Measurements from ENCODE around the gene IMPG1. TPM values are rescaled to one million over a fixed set of nuclear protein-coding genes. Genes with fewer than 3 reads are reported as not detected.

IMPG1 gene
- total and polyA plus RNA-seq, 10 of the 15 experiments (the other 5 are each of a cell fraction or from before 2014, with no cell fraction given): not detected

DNA sequence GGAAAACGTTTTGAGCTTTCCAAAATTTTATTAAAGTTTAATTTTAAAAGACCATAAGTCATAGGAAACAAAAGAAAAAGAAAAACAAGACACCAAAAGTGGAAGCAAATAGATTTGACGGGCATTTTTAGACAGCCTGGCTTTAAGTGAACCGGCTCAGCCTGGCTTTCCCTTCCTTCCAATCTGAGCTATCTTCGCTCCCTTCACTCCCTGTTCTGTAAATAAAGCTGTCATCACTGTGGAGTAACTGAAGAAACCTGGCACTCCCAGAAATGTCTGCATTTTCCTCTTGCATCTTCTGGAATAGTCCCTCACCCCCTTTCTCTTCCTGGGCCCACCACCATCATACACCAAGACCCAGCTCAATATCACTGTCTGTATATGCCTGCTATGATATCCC, 131.9 kb downstream of the IMPG1 start:
- H3K4me3 ChIP-seq: no peak overlapping the region
- H2AFZ ChIP-seq (ENCODE audit: control insufficient read depth, low read depth, low read length): no peak overlapping the region
- DNase-seq (ENCODE audit: low read depth, low spot score) (no peak), FAIRE-seq (no peak), ATAC-seq (no peak)
- H3K9me3 ChIP-seq (replicated peaks; ENCODE audit: control insufficient read depth, insufficient read depth, low read length): no peaks in the 10 kb centered on the region
- H3K4me1 ChIP-seq (ENCODE audit: control insufficient read depth, insufficient read depth, low read length): no peaks in the 10 kb centered on the region
- no peaks in the 10 kb centered on the region for H3K27me3 ChIP-seq (replicated peaks in 1 of 2; ENCODE audit: control insufficient read depth in 2 of 2, insufficient read depth in 2 of 2, low read length in 1 of 2)
- H4K20me1 ChIP-seq (ENCODE audit: control insufficient read depth, insufficient read depth): no peaks in the 10 kb centered on the region
- in situ Hi-C loops (cut with MboI) (loop anchor here (25.0 kb wide), 1 partner anchor 922 kb away; no protein-coding TSS in a partner anchor), intact Hi-C loops (cut with micrococcal nuclease; ENCODE audit: unreplicated experiment) (no loop called here)
- ChIA-PET SMC1A (ENCODE audit: uncharacterized antibody, unreplicated experiment) (interaction anchor here (1.5 to 2.6 kb wide), 2 partner anchors 11 to 13 kb away, joined by 3 to 8 read pairs; no protein-coding TSS in a partner anchor), RAD21 (ENCODE audit: unreplicated experiment) (interaction anchor here (0.8 to 0.9 kb wide), 2 partner anchors 8 to 41 kb away, joined by 3 read pairs; no protein-coding TSS in a partner anchor), POLR2A (no interaction called here), CTCF (interaction anchor here (3.1 to 8.0 kb wide), 2 partner anchors 7 to 47 kb away, joined by 13 to 62 read pairs; no protein-coding TSS in a partner anchor)
- 43% methylated on average over 4 of the region's 4 CpGs for WGBS (ENCODE audit: insufficient coverage, insufficient replicate concordance, low lambda C conversion rate, missing lambda C conversion rate)
- H3K79me2 ChIP-seq (ENCODE audit: control insufficient read depth, insufficient read depth, low read length): no peaks in the 10 kb centered on the region
- H3K9ac ChIP-seq (ENCODE audit: control insufficient read depth, insufficient read depth, low read length): no peak overlapping the region
- no peak overlapping the region for H3K4me2 ChIP-seq (ENCODE audit: control insufficient read depth, insufficient read depth)
- no peak overlapping the region for H3K27ac ChIP-seq (ENCODE audit: control insufficient read depth, insufficient read depth)
- H3K36me3 ChIP-seq (ENCODE audit: control insufficient read depth in 2 of 2, insufficient read depth in 2 of 2, low read length in 1 of 2): no peaks in the 10 kb centered on the region
- no TSS peak for BruUV-seq (replicated peaks)
- no peak for TF ChIP-seq PAX8 (IDR thresholded peaks at IDR 0.05)
- TF ChIP-seq, protein P1, sequence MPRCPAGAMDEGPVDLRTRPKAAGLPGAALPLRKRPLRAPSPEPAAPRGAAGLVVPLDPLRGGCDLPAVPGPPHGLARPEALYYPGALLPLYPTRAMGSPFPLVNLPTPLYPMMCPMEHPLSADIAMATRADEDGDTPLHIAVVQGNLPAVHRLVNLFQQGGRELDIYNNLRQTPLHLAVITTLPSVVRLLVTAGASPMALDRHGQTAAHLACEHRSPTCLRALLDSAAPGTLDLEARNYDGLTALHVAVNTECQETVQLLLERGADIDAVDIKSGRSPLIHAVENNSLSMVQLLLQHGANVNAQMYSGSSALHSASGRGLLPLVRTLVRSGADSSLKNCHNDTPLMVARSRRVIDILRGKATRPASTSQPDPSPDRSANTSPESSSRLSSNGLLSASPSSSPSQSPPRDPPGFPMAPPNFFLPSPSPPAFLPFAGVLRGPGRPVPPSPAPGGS (IDR thresholded peaks at IDR 0.05; ENCODE audit: borderline replicate concordance, insufficient read depth, low read depth, low read length, poor library complexity, severe bottlenecking): no peak
- TF ChIP-seq, protein P2, sequence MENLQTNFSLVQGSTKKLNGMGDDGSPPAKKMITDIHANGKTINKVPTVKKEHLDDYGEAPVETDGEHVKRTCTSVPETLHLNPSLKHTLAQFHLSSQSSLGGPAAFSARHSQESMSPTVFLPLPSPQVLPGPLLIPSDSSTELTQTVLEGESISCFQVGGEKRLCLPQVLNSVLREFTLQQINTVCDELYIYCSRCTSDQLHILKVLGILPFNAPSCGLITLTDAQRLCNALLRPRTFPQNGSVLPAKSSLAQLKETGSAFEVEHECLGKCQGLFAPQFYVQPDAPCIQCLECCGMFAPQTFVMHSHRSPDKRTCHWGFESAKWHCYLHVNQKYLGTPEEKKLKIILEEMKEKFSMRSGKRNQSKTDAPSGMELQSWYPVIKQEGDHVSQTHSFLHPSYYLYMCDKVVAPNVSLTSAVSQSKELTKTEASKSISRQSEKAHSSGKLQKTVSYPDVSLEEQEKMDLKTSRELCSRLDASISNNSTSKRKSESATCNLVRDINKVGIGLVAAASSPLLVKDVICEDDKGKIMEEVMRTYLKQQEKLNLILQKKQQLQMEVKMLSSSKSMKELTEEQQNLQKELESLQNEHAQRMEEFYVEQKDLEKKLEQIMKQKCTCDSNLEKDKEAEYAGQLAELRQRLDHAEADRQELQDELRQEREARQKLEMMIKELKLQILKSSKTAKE (IDR thresholded peaks at IDR 0.05; ENCODE audit: low read depth, poor library complexity, severe bottlenecking): no peak
- TF ChIP-seq NFXL1 (IDR thresholded peaks at IDR 0.05; ENCODE audit: borderline replicate concordance): no peak
- no peak for TF ChIP-seq SMAD1 (IDR thresholded peaks at IDR 0.05; ENCODE audit: low read depth, partially characterized antibody)
- TF ChIP-seq TARDBP (IDR thresholded peaks at IDR 0.05; ENCODE audit: borderline replicate concordance): no peak
- TF ChIP-seq HCFC1 (IDR thresholded peaks at IDR 0.05; ENCODE audit: low read length): no peak
- TF ChIP-seq BRCA1 (IDR thresholded peaks at IDR 0.05; ENCODE audit: low read depth, low read length): no peak
- TF ChIP-seq, protein P3, sequence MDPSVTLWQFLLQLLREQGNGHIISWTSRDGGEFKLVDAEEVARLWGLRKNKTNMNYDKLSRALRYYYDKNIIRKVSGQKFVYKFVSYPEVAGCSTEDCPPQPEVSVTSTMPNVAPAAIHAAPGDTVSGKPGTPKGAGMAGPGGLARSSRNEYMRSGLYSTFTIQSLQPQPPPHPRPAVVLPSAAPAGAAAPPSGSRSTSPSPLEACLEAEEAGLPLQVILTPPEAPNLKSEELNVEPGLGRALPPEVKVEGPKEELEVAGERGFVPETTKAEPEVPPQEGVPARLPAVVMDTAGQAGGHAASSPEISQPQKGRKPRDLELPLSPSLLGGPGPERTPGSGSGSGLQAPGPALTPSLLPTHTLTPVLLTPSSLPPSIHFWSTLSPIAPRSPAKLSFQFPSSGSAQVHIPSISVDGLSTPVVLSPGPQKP (IDR thresholded peaks at IDR 0.05; ENCODE audit: low read depth, low read length): no peak
- no peak for TF ChIP-seq MYB (IDR thresholded peaks at IDR 0.05; ENCODE audit: borderline replicate concordance, low read depth, low read length)
- no peak for TF ChIP-seq DPF2 (IDR thresholded peaks at IDR 0.05)
- TF ChIP-seq TAF1 (IDR thresholded peaks at IDR 0.05; ENCODE audit: borderline replicate concordance, low read depth, low read length): no peak
- no peak for TF ChIP-seq ZNF217 (IDR thresholded peaks at IDR 0.05)
- TF ChIP-seq CHD4 (IDR thresholded peaks at IDR 0.05): no peak
- TF ChIP-seq, protein P4, sequence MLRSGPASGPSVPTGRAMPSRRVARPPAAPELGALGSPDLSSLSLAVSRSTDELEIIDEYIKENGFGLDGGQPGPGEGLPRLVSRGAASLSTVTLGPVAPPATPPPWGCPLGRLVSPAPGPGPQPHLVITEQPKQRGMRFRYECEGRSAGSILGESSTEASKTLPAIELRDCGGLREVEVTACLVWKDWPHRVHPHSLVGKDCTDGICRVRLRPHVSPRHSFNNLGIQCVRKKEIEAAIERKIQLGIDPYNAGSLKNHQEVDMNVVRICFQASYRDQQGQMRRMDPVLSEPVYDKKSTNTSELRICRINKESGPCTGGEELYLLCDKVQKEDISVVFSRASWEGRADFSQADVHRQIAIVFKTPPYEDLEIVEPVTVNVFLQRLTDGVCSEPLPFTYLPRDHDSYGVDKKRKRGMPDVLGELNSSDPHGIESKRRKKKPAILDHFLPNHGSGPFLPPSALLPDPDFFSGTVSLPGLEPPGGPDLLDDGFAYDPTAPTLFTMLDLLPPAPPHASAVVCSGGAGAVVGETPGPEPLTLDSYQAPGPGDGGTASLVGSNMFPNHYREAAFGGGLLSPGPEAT (IDR thresholded peaks at IDR 0.05; ENCODE audit: low read depth): no peak
- TF ChIP-seq, protein P5, sequence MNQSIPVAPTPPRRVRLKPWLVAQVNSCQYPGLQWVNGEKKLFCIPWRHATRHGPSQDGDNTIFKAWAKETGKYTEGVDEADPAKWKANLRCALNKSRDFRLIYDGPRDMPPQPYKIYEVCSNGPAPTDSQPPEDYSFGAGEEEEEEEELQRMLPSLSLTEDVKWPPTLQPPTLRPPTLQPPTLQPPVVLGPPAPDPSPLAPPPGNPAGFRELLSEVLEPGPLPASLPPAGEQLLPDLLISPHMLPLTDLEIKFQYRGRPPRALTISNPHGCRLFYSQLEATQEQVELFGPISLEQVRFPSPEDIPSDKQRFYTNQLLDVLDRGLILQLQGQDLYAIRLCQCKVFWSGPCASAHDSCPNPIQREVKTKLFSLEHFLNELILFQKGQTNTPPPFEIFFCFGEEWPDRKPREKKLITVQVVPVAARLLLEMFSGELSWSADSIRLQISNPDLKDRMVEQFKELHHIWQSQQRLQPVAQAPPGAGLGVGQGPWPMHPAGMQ (IDR thresholded peaks at IDR 0.05; ENCODE audit: borderline replicate concordance): no peak
- no peak for TF ChIP-seq STAT1 (conservative IDR thresholded peaks at IDR 0.05)

Measured in GM12878 (cell line).